ENCODE data around the gene SLC10A7.

DNA sequence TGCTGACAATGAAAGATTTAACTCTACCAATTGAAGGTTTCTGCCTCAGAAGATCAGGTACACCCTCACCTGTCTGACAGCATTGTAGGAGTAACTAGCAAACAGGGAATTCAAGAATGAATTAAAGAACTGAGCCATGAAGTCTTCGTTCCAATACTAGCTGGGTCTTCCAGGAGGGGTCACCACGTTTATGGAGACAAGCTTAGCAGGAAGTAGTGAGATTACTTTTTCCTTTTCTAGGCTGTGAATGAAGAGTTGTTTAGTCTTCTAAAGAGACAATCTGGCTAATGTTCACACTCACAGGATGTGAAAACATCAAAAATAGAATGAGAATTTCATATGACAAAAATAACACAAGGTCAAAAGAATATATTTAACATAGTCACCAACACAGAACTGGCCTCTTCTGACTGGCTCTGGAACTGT lies 252.5 kb downstream of the SLC10A7 start:
- TF ChIP-seq, protein P1, sequence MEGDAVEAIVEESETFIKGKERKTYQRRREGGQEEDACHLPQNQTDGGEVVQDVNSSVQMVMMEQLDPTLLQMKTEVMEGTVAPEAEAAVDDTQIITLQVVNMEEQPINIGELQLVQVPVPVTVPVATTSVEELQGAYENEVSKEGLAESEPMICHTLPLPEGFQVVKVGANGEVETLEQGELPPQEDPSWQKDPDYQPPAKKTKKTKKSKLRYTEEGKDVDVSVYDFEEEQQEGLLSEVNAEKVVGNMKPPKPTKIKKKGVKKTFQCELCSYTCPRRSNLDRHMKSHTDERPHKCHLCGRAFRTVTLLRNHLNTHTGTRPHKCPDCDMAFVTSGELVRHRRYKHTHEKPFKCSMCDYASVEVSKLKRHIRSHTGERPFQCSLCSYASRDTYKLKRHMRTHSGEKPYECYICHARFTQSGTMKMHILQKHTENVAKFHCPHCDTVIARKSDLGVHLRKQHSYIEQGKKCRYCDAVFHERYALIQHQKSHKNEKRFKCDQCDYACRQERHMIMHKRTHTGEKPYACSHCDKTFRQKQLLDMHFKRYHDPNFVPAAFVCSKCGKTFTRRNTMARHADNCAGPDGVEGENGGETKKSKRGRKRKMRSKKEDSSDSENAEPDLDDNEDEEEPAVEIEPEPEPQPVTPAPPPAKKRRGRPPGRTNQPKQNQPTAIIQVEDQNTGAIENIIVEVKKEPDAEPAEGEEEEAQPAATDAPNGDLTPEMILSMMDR (IDR thresholded peaks at IDR 0.05): no peak
- no peak for TF ChIP-seq POLR2A (IDR thresholded peaks at IDR 0.05)

All from uterus (tissue), 2 donors.